HCT116 (cell line): ENCODE results near the gene KCNQ1OT1. TPM values are rescaled to one million over a fixed set of nuclear protein-coding genes. Genes with fewer than 3 reads are reported as not detected.

ENCODE experiments used
- ATAC-seq: fragments of 200-7000 bp; cut with Tn5 transposase; 2 replicates; pipeline ENCODE4 v1.9.1; 2020; ENCODE audit warnings: mild to moderate bottlenecking, moderate library complexity
- BruUV-seq: library from RNA; stranded (reverse); fragments of 400-500 nt; replicated peaks from 2 replicates; lab custom pipeline; 2021; lab: Mats Ljungman, UMichigan
- CTCF ChIA-PET: fragments of 300-600 bp; sonication (Branson Sonifier 250); formaldehyde crosslinking; loops from one replicate; lab custom pipeline; 2021; ENCODE audit warnings: antibody characterized with exemption; lab: Charles Lee
- POLR2A ChIA-PET: fragments of 300-600, 350-600 bp; sonication (Branson Sonifier 250); formaldehyde crosslinking; loops from one replicate; lab custom pipeline; 2021; ENCODE audit warnings: antibody characterized with exemption; lab: Charles Lee
- RAD21 ChIA-PET, 2 experiments: fragments of 300-600 bp; sonication (Branson Sonifier 250); formaldehyde crosslinking; loops; one replicate each; lab custom pipeline; 2023; ENCODE audit warnings: low total read pairs in 2 of 2; ENCODE audit not compliant: uncharacterized antibody in 2 of 2, unreplicated experiment in 2 of 2, low non-redundant PET in 1 of 2; lab: Charles Lee
- DNase-seq: peaks from one replicate; pipeline ENCODE4 v3.0.0-alpha.2; 2010; ENCODE audit warnings: low read depth, low spot score
- H2AFZ ChIP-seq: fragments of 200-600 bp; shearing (Covaris generic), sonication (generic); 2 replicates; pipeline ENCODE4 v1.6.1; 2017; ENCODE audit warnings: low read depth, mixed run types, mixed read lengths, antibody characterized with exemption, low read length; ENCODE audit not compliant: poor library complexity, severe bottlenecking
- H3K27ac ChIP-seq: 2 replicates; pipeline ENCODE4 v1.5.1; 2012; ENCODE audit warnings: low read depth, low read length
- H3K27me3 ChIP-seq: fragments of 200-600 bp; sonication (generic); 2 replicates; pipeline ENCODE4 v1.6.1; 2016; ENCODE audit warnings: mixed run types, low read length, mixed read lengths; ENCODE audit not compliant: insufficient read depth
- H3K36me3 ChIP-seq, 2 experiments: fragments of 200-500 bp in 1 of 2; fragments of 200-600 bp in 1 of 2; sonication (Bioruptor generic) in 1 of 2; sonication (generic) in 1 of 2; 2 replicates each; pipeline versions ENCODE4 v1.5.1 to v1.6.1; 2014 to 2016; ENCODE audit warnings: low read length in 2 of 2, inconsistent platforms in 1 of 2, mixed read lengths in 1 of 2, mixed run types in 1 of 2; ENCODE audit not compliant: insufficient read depth in 2 of 2, control insufficient read depth in 1 of 2
- H3K4me1 ChIP-seq, 2 experiments: fragments of 200-600 bp in 1 of 2; sonication (generic) in 1 of 2; 2 replicates each; pipeline versions ENCODE4 v1.5.1 to v1.6.1; 2012 to 2017; ENCODE audit warnings: low read length in 2 of 2, inconsistent platforms in 1 of 2, mild to moderate bottlenecking in 1 of 2, mixed read lengths in 1 of 2, mixed run types in 1 of 2, moderate library complexity in 1 of 2; ENCODE audit not compliant: insufficient read depth in 2 of 2, control insufficient read depth in 1 of 2
- H3K4me2 ChIP-seq: fragments of 200-600 bp; sonication (generic); 2 replicates; pipeline ENCODE4 v1.6.1; 2017; ENCODE audit warnings: mixed run types, low read length, mixed read lengths
- H3K4me3 ChIP-seq, 2 experiments: fragments of 200-600 bp in 1 of 2; sonication (generic) in 1 of 2; replicated peaks in 1 of 2; 2 replicates each; pipeline ENCODE4 v1.5.1; 2011 to 2016; ENCODE audit warnings: low read length in 2 of 2, control low read depth in 1 of 2, low read depth in 1 of 2, mild to moderate bottlenecking in 1 of 2, mixed read lengths in 1 of 2, mixed run types in 1 of 2
- H3K79me2 ChIP-seq: fragments of 200-600 bp; sonication (generic); 2 replicates; pipeline ENCODE4 v1.6.1; 2017; ENCODE audit warnings: mild to moderate bottlenecking, mixed run types, low read length, moderate library complexity, mixed read lengths; ENCODE audit not compliant: insufficient read depth
- H3K9ac ChIP-seq: fragments of 200-600 bp; sonication (generic); 2 replicates; pipeline ENCODE4 v1.6.1; 2016; ENCODE audit warnings: low read length, mixed read lengths
- H3K9me2 ChIP-seq: fragments of 200-600 bp; sonication (generic), shearing (Covaris generic); 2 replicates; pipeline ENCODE4 v1.6.1; 2017; ENCODE audit warnings: mixed run types, mild to moderate bottlenecking, moderate library complexity; ENCODE audit not compliant: insufficient read depth
- H3K9me3 ChIP-seq, 2 experiments: fragments of 200-500 bp in 1 of 2; fragments of 200-600 bp in 1 of 2; sonication (Bioruptor generic) in 1 of 2; sonication (generic) in 1 of 2; 2 replicates each; pipeline ENCODE4 v1.6.1; 2014 to 2017; ENCODE audit warnings: low read length in 2 of 2, mixed read lengths in 2 of 2, inconsistent platforms in 1 of 2, low read depth in 1 of 2, mild to moderate bottlenecking in 1 of 2, mixed run types in 1 of 2, moderate library complexity in 1 of 2; ENCODE audit not compliant: control insufficient read depth in 1 of 2, insufficient read depth in 1 of 2
- H4K20me1 ChIP-seq: fragments of 200-600 bp; sonication (generic), shearing (Covaris generic); 2 replicates; pipeline ENCODE4 v1.6.1; 2017; ENCODE audit warnings: mixed run types, mild to moderate bottlenecking, moderate library complexity; ENCODE audit not compliant: insufficient read depth
- CEBPB ChIP-seq: IDR thresholded peaks from 2 replicates; pipeline ENCODE4 v1.6.1; 2012; ENCODE audit warnings: low read depth
- EGR1 ChIP-seq: IDR thresholded peaks from 2 replicates; pipeline ENCODE4 v1.6.1; 2012; ENCODE audit warnings: low read depth
- ELF1 ChIP-seq: IDR thresholded peaks from 2 replicates; pipeline ENCODE4 v1.6.1; 2012; ENCODE audit warnings: low read depth, borderline replicate concordance
- EZH2phosphoT487 ChIP-seq: fragments of 200-600 bp; IDR thresholded peaks from 2 replicates; pipeline ENCODE4 v1.6.1; 2018; ENCODE audit warnings: antibody characterized with exemption, borderline replicate concordance
- FOSL1 ChIP-seq: IDR thresholded peaks from 2 replicates; pipeline ENCODE4 v1.6.1; 2012; ENCODE audit warnings: low read depth
- JUND ChIP-seq: IDR thresholded peaks from 2 replicates; pipeline ENCODE4 v1.6.1; 2012
- ZNF274 ChIP-seq: fragments of 200-500 bp; sonication (Bioruptor generic); IDR thresholded peaks from 2 replicates; pipeline ENCODE4 v1.6.1; 2014; ENCODE audit warnings: mild to moderate bottlenecking, low read depth, low read length, inconsistent platforms
- intact Hi-C: fragments of 100-400 bp; cut with micrococcal nuclease; formaldehyde crosslinking; loops from 2 replicates; pipeline ENCODE4 v1.10.0; 2022
- total RNA-seq: library from RNA; stranded (reverse); gene quantifications from one replicate; pipeline ENCODE4 v1.2.1, GENCODE V29; 2021; ENCODE audit not compliant: unreplicated experiment
- TF ChIP-seq, protein P1 (sequence below), 3 experiments: fragments of 200-600 bp in 1 of 3; sonication (generic) in 1 of 3; IDR thresholded peaks in 2 of 3; conservative IDR thresholded peaks in 1 of 3; 2 replicates each; pipeline ENCODE4 v1.5.1; 2012 to 2017; ENCODE audit warnings: low read depth in 2 of 3, low read length in 2 of 3, antibody characterized with exemption in 1 of 3, borderline replicate concordance in 1 of 3, control low read depth in 1 of 3, mild to moderate bottlenecking in 1 of 3, mixed read lengths in 1 of 3, mixed run types in 1 of 3, moderate library complexity in 1 of 3; ENCODE audit not compliant: insufficient read depth in 1 of 3
- TF ChIP-seq, protein P2 (sequence below): IDR thresholded peaks from 2 replicates; pipeline ENCODE4 v1.6.1; 2012

The KCNQ1OT1 gene
- total RNA-seq, 1 experiment from 2014 or later: 1.1 TPM

DNA sequence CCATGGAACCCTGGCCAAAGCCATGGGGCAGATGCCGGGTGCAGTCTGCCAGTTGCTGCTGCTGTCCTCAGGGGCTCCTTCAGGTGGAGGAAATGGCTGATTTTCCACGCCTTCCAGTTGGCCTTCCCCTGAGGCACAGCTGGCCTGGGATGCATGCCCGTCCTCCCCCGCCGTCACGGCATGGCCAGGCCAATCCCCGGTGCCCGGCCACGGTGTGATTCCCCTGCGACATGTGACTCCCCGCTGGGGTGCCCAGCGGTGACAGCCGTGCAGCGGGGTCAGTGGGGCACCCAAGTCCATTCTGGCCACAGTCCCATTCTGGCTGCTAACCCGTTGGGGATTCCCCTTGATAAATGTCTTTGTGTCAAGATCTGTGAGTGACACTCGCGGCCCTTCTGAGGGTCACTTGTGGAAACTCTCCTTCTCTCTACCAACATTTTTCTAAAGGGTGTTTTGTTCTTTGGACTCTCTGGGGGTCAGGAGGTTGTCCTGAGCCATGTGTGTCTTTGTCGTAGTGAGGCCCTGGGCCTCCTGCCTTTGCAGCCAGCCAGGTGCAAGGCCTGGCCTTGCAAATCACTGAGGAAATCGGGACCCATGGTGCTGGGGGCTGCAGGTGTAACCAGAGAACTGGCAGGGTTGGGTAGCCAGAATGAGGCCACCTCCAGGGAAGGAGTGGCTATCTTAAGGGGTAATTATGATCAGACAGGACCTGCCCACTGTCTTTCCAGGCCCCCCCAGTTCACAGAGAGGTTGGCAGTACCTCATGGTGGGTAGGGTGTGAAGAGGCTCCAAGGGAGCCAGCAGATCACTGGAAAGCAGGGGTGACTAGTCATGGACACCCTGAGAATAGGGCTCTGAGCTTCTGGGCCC is 37.1 kb downstream of the KCNQ1OT1 start (continued):
- TF ChIP-seq, protein P1, sequence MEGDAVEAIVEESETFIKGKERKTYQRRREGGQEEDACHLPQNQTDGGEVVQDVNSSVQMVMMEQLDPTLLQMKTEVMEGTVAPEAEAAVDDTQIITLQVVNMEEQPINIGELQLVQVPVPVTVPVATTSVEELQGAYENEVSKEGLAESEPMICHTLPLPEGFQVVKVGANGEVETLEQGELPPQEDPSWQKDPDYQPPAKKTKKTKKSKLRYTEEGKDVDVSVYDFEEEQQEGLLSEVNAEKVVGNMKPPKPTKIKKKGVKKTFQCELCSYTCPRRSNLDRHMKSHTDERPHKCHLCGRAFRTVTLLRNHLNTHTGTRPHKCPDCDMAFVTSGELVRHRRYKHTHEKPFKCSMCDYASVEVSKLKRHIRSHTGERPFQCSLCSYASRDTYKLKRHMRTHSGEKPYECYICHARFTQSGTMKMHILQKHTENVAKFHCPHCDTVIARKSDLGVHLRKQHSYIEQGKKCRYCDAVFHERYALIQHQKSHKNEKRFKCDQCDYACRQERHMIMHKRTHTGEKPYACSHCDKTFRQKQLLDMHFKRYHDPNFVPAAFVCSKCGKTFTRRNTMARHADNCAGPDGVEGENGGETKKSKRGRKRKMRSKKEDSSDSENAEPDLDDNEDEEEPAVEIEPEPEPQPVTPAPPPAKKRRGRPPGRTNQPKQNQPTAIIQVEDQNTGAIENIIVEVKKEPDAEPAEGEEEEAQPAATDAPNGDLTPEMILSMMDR (IDR thresholded peaks at IDR 0.05 in 2 of 3, conservative IDR thresholded peaks at IDR 0.05 in 1 of 3; ENCODE audit: borderline replicate concordance in 1 of 3, insufficient read depth in 1 of 3, low read depth in 2 of 3, low read length in 2 of 3): no peak
- TF ChIP-seq, protein P2, sequence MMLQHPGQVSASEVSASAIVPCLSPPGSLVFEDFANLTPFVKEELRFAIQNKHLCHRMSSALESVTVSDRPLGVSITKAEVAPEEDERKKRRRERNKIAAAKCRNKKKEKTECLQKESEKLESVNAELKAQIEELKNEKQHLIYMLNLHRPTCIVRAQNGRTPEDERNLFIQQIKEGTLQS: no peak
- TF ChIP-seq JUND: no peak
- TF ChIP-seq ZNF274: no peak

- Histone ChIP-seq H3K9ac (no peak overlapping the region), H4K20me1 (no peaks in the 10 kb centered on the region), H3K36me3 (no peaks in the 10 kb centered on the region), H3K27me3 (no peaks in the 10 kb centered on the region), H3K4me3 (no peak overlapping the region), H3K27ac (no peak overlapping the region), H3K4me1 (no peaks in the 10 kb centered on the region), H3K4me2 (no peak overlapping the region), H3K9me2 (no peaks in the 10 kb centered on the region), H3K79me2 (no peaks in the 10 kb centered on the region), H2AFZ (no peak overlapping the region), H3K9me3 (peaks cover 4% of the 10 kb centered on the region in 2 experiments; a peak in 2 of 4 replicates)
- RAD21 ChIA-PET: no interaction called here
- DNase-seq (no peak), ATAC-seq (no peak)
- TF ChIP-seq EZH2phosphoT487: no peak
- no peak for TF ChIP-seq CEBPB
- TF ChIP-seq, protein P1 (IDR thresholded peaks at IDR 0.05 in 2 of 3, conservative IDR thresholded peaks at IDR 0.05 in 1 of 3; ENCODE audit: borderline replicate concordance in 1 of 3, insufficient read depth in 1 of 3, low read depth in 2 of 3, low read length in 2 of 3): no peak
- TF ChIP-seq EGR1: no peak
- TF ChIP-seq FOSL1: no peak
- no peak for TF ChIP-seq ELF1
- no TSS peak for BruUV-seq
- intact Hi-C loops: no loop called here
- CTCF ChIA-PET: no interaction called here
- POLR2A ChIA-PET: no interaction called here
Measured at GRCh38 chr11:2662024-2662312, 37.8 kb downstream of the KCNQ1OT1 start.
